ENCODE results near the gene RIN3.

DNA sequence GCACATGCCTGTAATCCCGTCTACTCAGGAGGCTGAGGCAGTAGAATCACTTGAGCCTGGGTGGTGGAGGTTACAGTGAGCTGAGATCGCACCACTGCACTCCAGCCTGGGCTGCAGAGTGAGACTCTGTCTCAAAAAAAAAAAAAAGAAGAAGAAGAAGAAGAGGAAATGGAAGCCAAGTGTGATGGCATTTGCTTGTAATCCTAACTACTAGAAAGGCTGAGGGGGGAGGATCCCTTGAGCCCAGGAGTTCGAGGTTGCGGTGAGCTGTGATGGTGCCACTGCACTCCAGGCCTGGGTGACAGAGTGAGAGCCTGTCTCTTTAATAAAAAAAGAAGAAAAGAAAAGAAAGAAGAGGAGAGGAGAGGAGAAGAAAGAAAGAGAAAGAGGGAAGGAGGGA lies 182.8 kb downstream of the RIN3 start:
- TF ChIP-seq CTCF (conservative IDR thresholded peaks at IDR 0.05 in 1 of 2, IDR thresholded peaks at IDR 0.05 in 1 of 2; ENCODE audit: extremely low read depth in 1 of 2, insufficient read depth in 1 of 2, low read depth in 1 of 2, low read length in 2 of 2) (no peak), EZH2 (IDR thresholded peaks at IDR 0.05; ENCODE audit: borderline replicate concordance, low read length) (no peak)
